ENCODE results near the gene LYPD6B.
"Not testable (repeated sequence)": the region's sequence is repeated elsewhere in the genome, so short reads cannot be mapped to it uniquely, and the experiment has no call there.

LYPD6B gene

GRCh38 chr2:149236410-149236809 is 197.9 kb downstream of the LYPD6B start:
- in situ Hi-C loops (cut with MboI; ENCODE audit: low sequenced_read_pairs), result no loop called here

DNA sequence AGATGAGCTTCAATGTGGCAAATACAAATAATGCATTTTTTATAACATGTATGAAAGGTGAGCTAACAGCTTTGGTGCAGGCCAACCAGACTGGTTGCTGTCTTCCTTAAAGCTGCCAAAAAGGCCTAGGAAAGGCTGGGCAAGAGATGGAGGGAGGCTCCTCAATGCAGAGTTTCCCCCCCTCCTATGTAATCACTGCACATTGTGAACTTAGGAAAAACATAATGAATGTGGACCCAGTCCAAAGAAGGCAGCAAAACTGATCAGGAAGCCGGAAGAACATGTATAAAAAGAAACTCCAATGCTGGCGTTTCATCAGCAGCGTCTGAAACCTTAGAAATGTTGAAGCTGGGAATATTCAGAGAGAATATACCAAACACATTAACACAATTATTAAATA is 207.7 kb downstream of the LYPD6B start:
- in situ Hi-C loops (cut with MboI; ENCODE audit: low sequenced_read_pairs), result no loop called here

GRCh38 chr2:149251436-149251835 is 212.9 kb downstream of the LYPD6B start:
- in situ Hi-C loops (cut with MboI; ENCODE audit: low sequenced_read_pairs), result not testable (repeated sequence)

DNA sequence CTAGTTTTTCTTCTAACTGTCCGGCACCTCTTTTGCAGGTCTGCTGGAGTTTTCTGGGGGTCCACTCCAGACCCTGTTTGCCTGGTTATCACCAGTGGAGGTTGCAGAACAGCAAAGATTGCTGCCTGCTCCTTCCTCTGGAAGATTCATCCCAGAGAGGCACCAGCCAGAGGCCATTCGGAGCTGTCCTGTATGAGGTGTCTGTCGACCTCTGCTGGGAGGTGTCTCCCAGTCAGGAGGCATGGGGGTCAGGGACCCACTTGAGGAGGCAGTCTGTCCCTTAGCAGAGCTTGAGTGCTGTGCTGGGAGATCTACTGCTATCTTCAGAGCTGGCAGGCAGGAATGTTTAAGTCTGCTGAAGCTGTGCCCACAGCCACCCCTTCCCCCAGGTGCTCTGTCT is 218.4 kb downstream of the LYPD6B start:
- in situ Hi-C loops (cut with MboI; ENCODE audit: low sequenced_read_pairs), result not testable (repeated sequence)

DNA sequence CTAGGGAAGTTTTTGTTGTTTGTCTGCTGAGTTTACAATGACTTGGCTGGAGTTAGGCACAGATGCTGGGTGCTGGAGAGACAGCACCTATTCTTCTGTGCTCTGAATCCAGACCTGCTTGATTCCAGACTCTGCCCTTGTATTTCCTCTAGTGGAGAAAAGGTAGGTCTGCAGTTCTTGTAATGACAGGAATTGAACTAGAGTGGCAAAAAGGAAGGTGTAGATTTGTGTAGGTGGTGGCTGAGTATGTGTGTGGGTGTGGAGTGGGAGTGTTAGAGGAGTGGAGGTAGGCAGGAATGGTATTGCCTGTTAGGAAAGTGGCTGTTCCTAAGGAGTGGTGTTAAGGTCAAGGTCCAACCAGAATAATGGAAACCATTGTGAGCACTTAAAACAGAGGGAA is 220.0 kb downstream of the LYPD6B start:
- in situ Hi-C loops (cut with MboI; ENCODE audit: low sequenced_read_pairs), result no loop called here

DNA sequence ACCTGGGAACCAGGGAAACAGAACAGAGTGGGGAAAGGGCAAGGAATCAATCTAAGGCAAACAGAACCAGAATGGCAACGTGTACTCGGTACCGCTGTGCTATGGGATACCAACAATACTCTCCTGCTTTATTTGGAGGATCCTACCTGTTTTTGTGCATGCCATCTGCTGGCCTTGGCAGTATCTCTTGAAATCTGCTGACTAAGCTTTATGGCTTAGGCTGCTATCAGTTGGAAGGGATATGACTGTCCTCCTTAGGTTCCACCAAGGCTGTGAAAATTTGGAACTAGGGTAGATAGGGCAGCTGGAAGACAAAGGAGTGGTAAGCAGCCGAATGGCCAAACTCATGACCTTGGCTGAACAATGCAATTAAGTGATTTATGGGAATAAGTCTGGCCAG is 220.6 kb downstream of the LYPD6B start:
- in situ Hi-C loops (cut with MboI; ENCODE audit: low sequenced_read_pairs), result no loop called here

DNA sequence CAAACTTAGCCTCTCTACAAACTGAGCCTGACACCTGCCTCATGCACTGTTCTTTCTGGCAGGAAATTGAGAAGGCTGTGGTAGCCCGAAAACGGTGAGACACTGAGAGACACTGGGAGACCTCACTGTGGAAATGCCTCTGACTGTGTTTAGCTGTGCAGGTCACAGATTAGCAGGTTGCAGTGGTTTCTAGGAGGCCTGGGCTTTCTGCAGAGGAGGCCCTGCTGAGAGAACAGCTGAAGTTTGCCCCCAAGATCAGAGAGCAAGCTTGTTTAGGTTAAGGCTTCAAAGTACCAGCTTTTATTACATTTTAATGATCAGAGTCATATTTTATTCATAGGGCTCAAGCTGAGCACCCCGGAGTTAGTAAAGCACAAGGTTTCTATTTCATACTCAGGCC is 223.2 kb downstream of the LYPD6B start:
- in situ Hi-C loops (cut with MboI; ENCODE audit: low sequenced_read_pairs), result no loop called here

All from HL-60/S4 treated with phorbol 12-myristate 13-acetate at 8.2 ng/mL for 4 days and 3 days (cell line).